ENCODE measurements around the gene MIGA1. TPM values are rescaled to one million over a fixed set of nuclear protein-coding genes. Genes with fewer than 3 reads are reported as not detected.

MIGA1 gene
- total and polyA plus RNA-seq, 9 of the 15 experiments (the other 6 are each of a cell fraction or from before 2014, with no cell fraction given) = 1.6 to 5.1 (median 2.9) TPM

DNA sequence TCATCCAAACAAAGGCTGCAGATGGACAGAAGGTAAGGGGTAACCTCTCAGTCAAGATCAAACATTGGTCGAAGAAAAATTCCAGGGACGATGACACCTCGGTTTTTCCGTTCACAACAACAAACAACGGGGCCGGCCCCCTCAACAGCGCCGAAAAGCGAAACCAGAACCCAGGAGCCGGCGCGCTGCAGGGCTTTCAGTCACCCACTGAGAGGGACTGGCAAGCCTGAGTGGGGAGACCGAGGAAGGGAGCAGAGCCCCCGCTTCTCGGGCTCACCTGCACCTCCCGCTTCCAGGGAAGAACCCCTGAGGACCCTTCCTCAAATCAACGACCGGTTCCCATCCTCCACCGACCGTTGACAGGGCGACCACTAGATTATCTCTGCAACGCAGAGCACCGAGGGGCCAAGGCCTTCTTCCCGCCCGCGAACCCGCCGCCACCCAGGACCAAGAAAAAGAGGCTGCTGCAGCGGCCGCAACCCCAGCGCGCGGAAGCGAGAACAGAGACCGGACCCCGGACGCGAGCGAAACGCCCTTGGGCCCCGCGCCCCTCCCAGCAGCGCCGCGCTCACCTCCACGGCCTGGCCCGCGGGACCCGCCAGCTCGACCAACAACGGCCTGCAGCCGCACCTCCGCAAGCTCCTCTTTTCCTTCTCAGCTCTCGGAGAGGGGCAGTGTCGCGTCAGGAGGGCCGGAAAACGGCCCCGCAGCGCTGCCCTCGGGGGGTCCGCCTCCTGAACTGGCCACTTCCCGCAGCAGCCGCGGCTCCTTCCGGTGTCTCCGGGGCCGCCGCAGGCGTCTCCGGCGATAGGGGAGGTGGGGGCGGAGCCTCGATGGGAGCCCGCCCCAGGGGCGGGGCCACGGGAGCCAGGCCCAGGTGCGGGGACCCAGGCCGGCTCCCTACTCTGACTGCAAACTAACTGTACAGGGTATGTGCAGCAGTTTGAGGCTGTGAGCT is 20.1 kb upstream of the MIGA1 start, which contains the start of gene USP33 (continued):
- TF ChIP-seq NR2C2 (CRISPR knock-in tag; IDR thresholded peaks at IDR 0.05) = no peak
- TF ChIP-seq NR2C2 (tag; IDR thresholded peaks at IDR 0.05) = peak; percentile 87
- TF ChIP-seq, protein P1, sequence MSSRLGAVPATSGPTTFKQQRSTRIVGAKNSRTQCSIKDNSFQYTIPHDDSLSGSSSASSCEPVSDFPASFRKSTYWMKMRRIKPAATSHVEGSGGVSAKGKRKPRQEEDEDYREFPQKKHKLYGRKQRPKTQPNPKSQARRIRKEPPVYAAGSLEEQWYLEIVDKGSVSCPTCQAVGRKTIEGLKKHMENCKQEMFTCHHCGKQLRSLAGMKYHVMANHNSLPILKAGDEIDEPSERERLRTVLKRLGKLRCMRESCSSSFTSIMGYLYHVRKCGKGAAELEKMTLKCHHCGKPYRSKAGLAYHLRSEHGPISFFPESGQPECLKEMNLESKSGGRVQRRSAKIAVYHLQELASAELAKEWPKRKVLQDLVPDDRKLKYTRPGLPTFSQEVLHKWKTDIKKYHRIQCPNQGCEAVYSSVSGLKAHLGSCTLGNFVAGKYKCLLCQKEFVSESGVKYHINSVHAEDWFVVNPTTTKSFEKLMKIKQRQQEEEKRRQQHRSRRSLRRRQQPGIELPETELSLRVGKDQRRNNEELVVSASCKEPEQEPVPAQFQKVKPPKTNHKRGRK (tag; IDR thresholded peaks at IDR 0.05) = no peak
- TF ChIP-seq PRPF4 (IDR thresholded peaks at IDR 0.05; ENCODE audit: insufficient read depth, low read depth, low read length, poor library complexity, severe bottlenecking) = peak; percentile 24
- TF ChIP-seq SRF (CRISPR knock-in tag; IDR thresholded peaks at IDR 0.05) = peak in 1 of 2 experiments; percentile 40; a peak in 1 of 4 replicates
- peak; percentile 44; the same call in 1 of the 2 replicates for TF ChIP-seq NFIC (IDR thresholded peaks at IDR 0.05)
- TF ChIP-seq, protein P2, sequence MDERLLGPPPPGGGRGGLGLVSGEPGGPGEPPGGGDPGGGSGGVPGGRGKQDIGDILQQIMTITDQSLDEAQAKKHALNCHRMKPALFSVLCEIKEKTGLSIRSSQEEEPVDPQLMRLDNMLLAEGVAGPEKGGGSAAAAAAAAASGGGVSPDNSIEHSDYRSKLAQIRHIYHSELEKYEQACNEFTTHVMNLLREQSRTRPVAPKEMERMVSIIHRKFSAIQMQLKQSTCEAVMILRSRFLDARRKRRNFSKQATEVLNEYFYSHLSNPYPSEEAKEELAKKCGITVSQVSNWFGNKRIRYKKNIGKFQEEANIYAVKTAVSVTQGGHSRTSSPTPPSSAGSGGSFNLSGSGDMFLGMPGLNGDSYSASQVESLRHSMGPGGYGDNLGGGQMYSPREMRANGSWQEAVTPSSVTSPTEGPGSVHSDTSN (CRISPR knock-in tag; IDR thresholded peaks at IDR 0.05; ENCODE audit: low read depth) = no peak
- TF ChIP-seq, protein P2 (tag; conservative IDR thresholded peaks at IDR 0.05; ENCODE audit: low read depth) = no peak
- no peak; the same call in none of the 2 replicates for TF ChIP-seq SMARCE1 (IDR thresholded peaks at IDR 0.05)
- TF ChIP-seq DDX20 (tag; IDR thresholded peaks at IDR 0.05; ENCODE audit: low read depth) = no peak
- TF ChIP-seq, protein P3, sequence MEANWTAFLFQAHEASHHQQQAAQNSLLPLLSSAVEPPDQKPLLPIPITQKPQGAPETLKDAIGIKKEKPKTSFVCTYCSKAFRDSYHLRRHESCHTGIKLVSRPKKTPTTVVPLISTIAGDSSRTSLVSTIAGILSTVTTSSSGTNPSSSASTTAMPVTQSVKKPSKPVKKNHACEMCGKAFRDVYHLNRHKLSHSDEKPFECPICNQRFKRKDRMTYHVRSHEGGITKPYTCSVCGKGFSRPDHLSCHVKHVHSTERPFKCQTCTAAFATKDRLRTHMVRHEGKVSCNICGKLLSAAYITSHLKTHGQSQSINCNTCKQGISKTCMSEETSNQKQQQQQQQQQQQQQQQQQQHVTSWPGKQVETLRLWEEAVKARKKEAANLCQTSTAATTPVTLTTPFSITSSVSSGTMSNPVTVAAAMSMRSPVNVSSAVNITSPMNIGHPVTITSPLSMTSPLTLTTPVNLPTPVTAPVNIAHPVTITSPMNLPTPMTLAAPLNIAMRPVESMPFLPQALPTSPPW (CRISPR knock-in tag; IDR thresholded peaks at IDR 0.05) = peak; percentile 71
- TF ChIP-seq, protein P4, sequence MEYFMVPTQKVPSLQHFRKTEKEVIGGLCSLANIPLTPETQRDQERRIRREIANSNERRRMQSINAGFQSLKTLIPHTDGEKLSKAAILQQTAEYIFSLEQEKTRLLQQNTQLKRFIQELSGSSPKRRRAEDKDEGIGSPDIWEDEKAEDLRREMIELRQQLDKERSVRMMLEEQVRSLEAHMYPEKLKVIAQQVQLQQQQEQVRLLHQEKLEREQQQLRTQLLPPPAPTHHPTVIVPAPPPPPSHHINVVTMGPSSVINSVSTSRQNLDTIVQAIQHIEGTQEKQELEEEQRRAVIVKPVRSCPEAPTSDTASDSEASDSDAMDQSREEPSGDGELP (CRISPR knock-in tag; IDR thresholded peaks at IDR 0.05; ENCODE audit: borderline replicate concordance) = peak; percentile 67; the same call in 1 of the 2 replicates
- TF ChIP-seq NFYB (IDR thresholded peaks at IDR 0.05; ENCODE audit: extremely low read depth, insufficient read length) = no peak
- peak; percentile 57; the same call in 1 of the 2 replicates for TF ChIP-seq MBD2 (IDR thresholded peaks at IDR 0.05; ENCODE audit: borderline replicate concordance, low read depth)
- TF ChIP-seq DPF2 (IDR thresholded peaks at IDR 0.05) = peak; percentile 42
- TF ChIP-seq, protein P5, sequence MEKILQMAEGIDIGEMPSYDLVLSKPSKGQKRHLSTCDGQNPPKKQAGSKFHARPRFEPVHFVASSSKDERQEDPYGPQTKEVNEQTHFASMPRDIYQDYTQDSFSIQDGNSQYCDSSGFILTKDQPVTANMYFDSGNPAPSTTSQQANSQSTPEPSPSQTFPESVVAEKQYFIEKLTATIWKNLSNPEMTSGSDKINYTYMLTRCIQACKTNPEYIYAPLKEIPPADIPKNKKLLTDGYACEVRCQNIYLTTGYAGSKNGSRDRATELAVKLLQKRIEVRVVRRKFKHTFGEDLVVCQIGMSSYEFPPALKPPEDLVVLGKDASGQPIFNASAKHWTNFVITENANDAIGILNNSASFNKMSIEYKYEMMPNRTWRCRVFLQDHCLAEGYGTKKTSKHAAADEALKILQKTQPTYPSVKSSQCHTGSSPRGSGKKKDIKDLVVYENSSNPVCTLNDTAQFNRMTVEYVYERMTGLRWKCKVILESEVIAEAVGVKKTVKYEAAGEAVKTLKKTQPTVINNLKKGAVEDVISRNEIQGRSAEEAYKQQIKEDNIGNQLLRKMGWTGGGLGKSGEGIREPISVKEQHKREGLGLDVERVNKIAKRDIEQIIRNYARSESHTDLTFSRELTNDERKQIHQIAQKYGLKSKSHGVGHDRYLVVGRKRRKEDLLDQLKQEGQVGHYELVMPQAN (IDR thresholded peaks at IDR 0.05; ENCODE audit: borderline replicate concordance) = peak; percentile 66
- TF ChIP-seq HDAC2 (IDR thresholded peaks at IDR 0.05) = no peak
- TF ChIP-seq NCOR1 (IDR thresholded peaks at IDR 0.05) = no peak; the same call in 1 of the 2 replicates

Data from K562 (cell line).